PC-9 (cell line): Measurements from ENCODE around the gene NCMAP. TPM values are rescaled to one million over a fixed set of nuclear protein-coding genes. Genes with fewer than 3 reads are reported as not detected.
A peak's percentile ranks its signal among the peaks of the same experiment; 100 is the strongest.

Source experiments
- BruUV-seq: library from RNA; stranded (reverse); fragments of 400-500 nt; replicated peaks from 2 replicates; lab custom pipeline; 2021; lab: Mats Ljungman, UMichigan
- CTCF ChIA-PET: fragments of 300-600 bp; sonication (Branson Sonifier 250); formaldehyde crosslinking; loops from one replicate; lab custom pipeline; 2022; ENCODE audit warnings: antibody characterized with exemption; lab: Charles Lee
- POLR2A ChIA-PET: fragments of 300-600 bp; sonication (Branson Sonifier 250); formaldehyde crosslinking; loops from one replicate; lab custom pipeline; 2022; ENCODE audit warnings: antibody characterized with exemption; ENCODE audit not compliant: unreplicated experiment; lab: Charles Lee
- DNase-seq, 2 experiments: peaks; one replicate each; pipeline versions ENCODE4 v3.0.0 to v3.0.0-alpha.2; 2015 to 2022; ENCODE audit warnings: mixed read lengths in 1 of 2
- H2AFZ ChIP-seq: fragments of 200-600 bp; sonication (generic); 2 replicates; pipeline ENCODE4 v1.8.1; 2017; ENCODE audit warnings: antibody characterized with exemption
- H3F3A ChIP-seq: fragments of 200-600 bp; sonication (generic); 2 replicates; pipeline ENCODE4 v1.8.1; 2017; ENCODE audit warnings: antibody characterized with exemption, mild to moderate bottlenecking, low read depth; ENCODE audit not compliant: insufficient read depth
- H3K27ac ChIP-seq: fragments of 200-600 bp; sonication (generic); 2 replicates; pipeline ENCODE4 v1.6.1; 2016; ENCODE audit warnings: mixed run types
- H3K27me3 ChIP-seq: fragments of 200-600 bp; sonication (generic); 2 replicates; pipeline ENCODE4 v1.6.1; 2016; ENCODE audit warnings: low read depth, mixed run types; ENCODE audit not compliant: insufficient read depth
- H3K36me3 ChIP-seq: fragments of 200-600 bp; sonication (generic); 2 replicates; pipeline ENCODE4 v1.6.1; 2016; ENCODE audit warnings: low read depth, mixed run types
- H3K4me1 ChIP-seq: fragments of 200-600 bp; sonication (generic); replicated peaks from 2 replicates; pipeline ENCODE4 v1.6.1; 2016; ENCODE audit warnings: mixed run types; ENCODE audit not compliant: insufficient read depth
- H3K4me2 ChIP-seq: fragments of 200-600 bp; sonication (generic); 2 replicates; pipeline ENCODE4 v1.6.1; 2017; ENCODE audit warnings: mixed run types
- H3K4me3 ChIP-seq: fragments of 200-600 bp; sonication (generic); 2 replicates; pipeline ENCODE4 v1.6.1; 2016; ENCODE audit warnings: mixed run types
- H3K79me2 ChIP-seq: fragments of 200-600 bp; sonication (generic); 2 replicates; pipeline ENCODE4 v1.6.1; 2017; ENCODE audit warnings: low read depth, mixed run types
- H3K9me2 ChIP-seq: fragments of 200-600 bp; sonication (generic); 2 replicates; pipeline ENCODE4 v1.8.1; 2017; ENCODE audit warnings: mild to moderate bottlenecking; ENCODE audit not compliant: insufficient read depth
- H3K9me3 ChIP-seq: fragments of 200-600 bp; sonication (generic); 2 replicates; pipeline ENCODE4 v1.8.1; 2016; ENCODE audit warnings: low read depth; ENCODE audit not compliant: insufficient read depth
- H4K20me1 ChIP-seq: fragments of 200-600 bp; sonication (generic); 2 replicates; pipeline ENCODE4 v1.8.1; 2017; ENCODE audit not compliant: insufficient read depth
- CTCF ChIP-seq: fragments of 200-600 bp; sonication (generic); conservative IDR thresholded peaks from 2 replicates; pipeline ENCODE4 v1.6.1; 2017; ENCODE audit warnings: mixed run types, antibody characterized with exemption, mild to moderate bottlenecking, moderate library complexity
- EZH2 ChIP-seq: fragments of 200-600 bp; sonication (generic); IDR thresholded peaks from 2 replicates; pipeline ENCODE4 v1.8.0; 2017; ENCODE audit warnings: antibody characterized with exemption, low read depth
- intact Hi-C: fragments of 100-400 bp; cut with micrococcal nuclease; formaldehyde crosslinking; loops from one replicate; pipeline ENCODE4 v1.10.0; 2022; ENCODE audit not compliant: unreplicated experiment
- total RNA-seq: library from RNA; stranded (reverse); gene quantifications from 2 replicates; pipeline ENCODE4 v1.2.3, GENCODE V29; 2021

NCMAP gene
- total RNA-seq, 1 experiment from 2014 or later, result 0.20 TPM

- Histone ChIP-seq H3K4me2 (peak overlapping the region; percentile 53), H3K27me3 (no peaks in the 10 kb centered on the region), H3K4me1 (peaks cover 22% of the 10 kb centered on the region), H3F3A (peaks cover 3% of the 10 kb centered on the region; the same call in 1 of the 2 replicates), H3K27ac (0 out of 2 replicates have a peak overlapping the region, but pooled peaks have one; percentile 41), H3K36me3 (no peaks in the 10 kb centered on the region), H2AFZ (no peak overlapping the region), H3K4me3 (no peak overlapping the region), H3K9me3 (no peaks in the 10 kb centered on the region), H4K20me1 (no peaks in the 10 kb centered on the region), H3K79me2 (no peaks in the 10 kb centered on the region), H3K9me2 (no peaks in the 10 kb centered on the region)
- intact Hi-C loops, result loop anchor here (10.0 kb wide), 1 partner anchor 153 kb away; the partner anchor contains the start of genes NIPAL3 and STPG1
- no peak for TF ChIP-seq EZH2
- no peak; the same call in 1 of the 2 replicates for TF ChIP-seq CTCF
- ChIA-PET POLR2A (interaction anchor here (0.6 to 1.1 kb wide), 4 partner anchors 19 to 426 kb away, joined by 5 to 14 read pairs (median 6); no protein-coding TSS in a partner anchor), CTCF (interaction anchor here (0.6 to 1.1 kb wide), 2 partner anchors 132 to 153 kb away, joined by 4 read pairs; partner anchors contain the start of gene NIPAL3)
- no TSS peak for BruUV-seq
- peak; percentile 71 to 81 for DNase-seq
These were observed 12.0 kb downstream of the NCMAP start for GRCh38 chr1:24567792-24568388.

DNA sequence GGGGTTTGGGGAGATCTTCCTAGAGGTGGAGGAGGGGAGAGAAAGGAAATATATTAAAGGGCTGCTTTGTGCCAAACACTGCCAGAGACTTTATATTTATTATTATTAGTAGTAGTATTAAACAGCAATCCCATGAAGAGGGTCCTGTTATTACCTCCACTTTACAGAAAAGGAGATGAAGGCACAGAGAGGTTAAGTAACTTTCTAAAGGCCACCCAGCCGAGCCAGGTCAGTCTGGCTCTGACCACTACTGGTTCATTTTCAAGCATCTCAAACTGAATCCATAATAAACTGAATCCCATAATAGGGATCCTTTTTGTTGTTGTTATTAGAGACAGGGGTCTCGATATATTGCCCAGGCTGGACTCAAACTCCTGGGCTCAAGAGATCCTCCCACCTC lies 12.6 kb downstream of the NCMAP start:
- Histone ChIP-seq H3K27ac (0 out of 2 replicates have a peak overlapping the region, but pooled peaks have one; percentile 41), H3K4me3 (no peak overlapping the region), H3K9me2 (no peaks in the 10 kb centered on the region), H3F3A (no peaks in the 10 kb centered on the region), H3K4me1 (peaks cover 18% of the 10 kb centered on the region), H3K9me3 (no peaks in the 10 kb centered on the region), H3K27me3 (no peaks in the 10 kb centered on the region), H4K20me1 (no peaks in the 10 kb centered on the region), H3K79me2 (no peaks in the 10 kb centered on the region), H3K4me2 (peak overlapping the region; percentile 53), H3K36me3 (no peaks in the 10 kb centered on the region), H2AFZ (no peak overlapping the region)
- BruUV-seq, result no TSS peak
- intact Hi-C loops, result loop anchor here (10.0 kb wide), 1 partner anchor 154 kb away; the partner anchor contains the start of genes NIPAL3 and STPG1
- TF ChIP-seq EZH2 (no peak), CTCF (no peak)
- no peak for DNase-seq
- ChIA-PET POLR2A (interaction anchor here (1.1 kb wide), 1 partner anchor 27 kb away, joined by 14 read pairs; no protein-coding TSS in a partner anchor), CTCF (interaction anchor here (0.5 to 1.1 kb wide), 2 partner anchors 104 to 154 kb away, joined by 4 read pairs; partner anchors contain the start of gene NIPAL3)

- CTCF ChIA-PET, result interaction anchor here (0.6 kb wide), 2 partner anchors 30 to 378 kb away, joined by 3 read pairs; no protein-coding TSS in a partner anchor
These were observed 14.6 kb downstream of the NCMAP start for GRCh38 chr1:24570265-24571125.

More at GRCh38 chr1:24570265-24571125, 14.6 kb downstream of the NCMAP start:
- Histone ChIP-seq H3K36me3 (no peaks in the 10 kb centered on the region), H2AFZ (no peak overlapping the region), H3F3A (no peaks in the 10 kb centered on the region), H3K79me2 (no peaks in the 10 kb centered on the region), H3K4me3 (no peak overlapping the region), H3K9me2 (no peaks in the 10 kb centered on the region), H3K27me3 (no peaks in the 10 kb centered on the region), H3K9me3 (no peaks in the 10 kb centered on the region), H3K27ac (no peak overlapping the region), H3K4me1 (peaks cover 18% of the 10 kb centered on the region), H3K4me2 (no peak overlapping the region), H4K20me1 (no peaks in the 10 kb centered on the region)
- DNase-seq, result no peak
- no TSS peak for BruUV-seq
- POLR2A ChIA-PET, result interaction anchor here (0.5 to 0.6 kb wide), 2 partner anchors 292 to 419 kb away, joined by 4 read pairs; no protein-coding TSS in a partner anchor
- no peak for TF ChIP-seq CTCF
- no peak for TF ChIP-seq EZH2
- intact Hi-C loops, result no loop called here
